DMS79 treated with DMSO at 0.1 percent for 48 hours (cell line): ENCODE measurements around the gene GABRG3.
A peak's percentile ranks its signal among the peaks of the same experiment; 100 is the strongest.
"Not testable (repeated sequence)": the region's sequence is repeated elsewhere in the genome, so short reads cannot be mapped to it uniquely, and the experiment has no call there.

Source experiments
- DNase-seq: peaks from one replicate; lab custom pipeline; 2025; lab: John Stamatoyannopoulos, UW

GABRG3 gene

GRCh38 chr15:27341780-27342343 lies 370.9 kb downstream of the GABRG3 start:
- DNase-seq = no peak

GRCh38 chr15:27342991-27343390 lies 372.0 kb downstream of the GABRG3 start:
- DNase-seq = no peak

- no peak for DNase-seq
Measured at GRCh38 chr15:27352136-27352535, 381.2 kb downstream of the GABRG3 start.

GRCh38 chr15:27353856-27354255 lies 382.9 kb downstream of the GABRG3 start:
- peak; percentile 51 for DNase-seq

- no peak for DNase-seq
Measured at GRCh38 chr15:27358751-27359434, 387.9 kb downstream of the GABRG3 start.

- DNase-seq = no peak
Measured at GRCh38 chr15:27359586-27359985, 388.6 kb downstream of the GABRG3 start.

- no peak for DNase-seq
Measured at GRCh38 chr15:27360316-27360715, 389.3 kb downstream of the GABRG3 start.

GRCh38 chr15:27361438-27361837 lies 390.5 kb downstream of the GABRG3 start:
- DNase-seq = no peak

GRCh38 chr15:27365456-27365855 lies 394.5 kb downstream of the GABRG3 start:
- no peak for DNase-seq

GRCh38 chr15:27377391-27377790 lies 406.4 kb downstream of the GABRG3 start:
- not testable (repeated sequence) for DNase-seq

GRCh38 chr15:27382361-27383025 lies 411.5 kb downstream of the GABRG3 start:
- DNase-seq = no peak

GRCh38 chr15:27383726-27384125 lies 412.7 kb downstream of the GABRG3 start:
- no peak for DNase-seq

GRCh38 chr15:27392163-27392562 lies 421.2 kb downstream of the GABRG3 start:
- no peak for DNase-seq

- no peak for DNase-seq
Measured at GRCh38 chr15:27396521-27396920, 425.5 kb downstream of the GABRG3 start.

GRCh38 chr15:27396996-27397395 lies 426.0 kb downstream of the GABRG3 start:
- no peak for DNase-seq

- no peak for DNase-seq
Measured at GRCh38 chr15:27398631-27399161, 427.7 kb downstream of the GABRG3 start.

- no peak for DNase-seq
Measured at GRCh38 chr15:27399241-27399640, 428.3 kb downstream of the GABRG3 start.

GRCh38 chr15:27401471-27401870 lies 430.5 kb downstream of the GABRG3 start:
- DNase-seq = no peak

GRCh38 chr15:27408428-27408827 lies 437.4 kb downstream of the GABRG3 start:
- no peak for DNase-seq

GRCh38 chr15:27410996-27411605 lies 440.1 kb downstream of the GABRG3 start:
- DNase-seq = peak; percentile 74

GRCh38 chr15:27412415-27412814 lies 441.4 kb downstream of the GABRG3 start:
- DNase-seq = peak; percentile 27

GRCh38 chr15:27414168-27414870 lies 443.3 kb downstream of the GABRG3 start:
- DNase-seq = peak; percentile 91
